SK-N-MC (cell line): ENCODE measurements around the gene SLC35F2.

Experiments
- DNase-seq: peaks from one replicate; pipeline ENCODE4 v3.0.0-alpha.2; 2011; ENCODE audit warnings: low read depth, low spot score
- H3K27ac ChIP-seq: fragments of 200-600 bp; sonication (generic); 2 replicates; pipeline ENCODE4 v1.5.1; 2016; ENCODE audit warnings: mixed run types
- H3K36me3 ChIP-seq: fragments of 200-600 bp; sonication (generic); 2 replicates; pipeline ENCODE4 v1.6.1; 2017; ENCODE audit warnings: antibody characterized with exemption, low read length, mixed read lengths; ENCODE audit not compliant: insufficient read depth
- H3K4me3 ChIP-seq: fragments of 200-600 bp; sonication (generic); 2 replicates; pipeline ENCODE4 v1.5.1; 2016
- H3K9ac ChIP-seq: fragments of 200-600 bp; sonication (generic); 2 replicates; pipeline ENCODE4 v1.8.0; 2017; ENCODE audit warnings: mixed run types, mixed read lengths; ENCODE audit not compliant: insufficient read length
- H3K9me3 ChIP-seq: fragments of 200-600 bp; sonication (generic); 2 replicates; pipeline ENCODE4 v1.6.1; 2017; ENCODE audit warnings: low read depth, mild to moderate bottlenecking, antibody characterized with exemption, low read length, moderate library complexity, mixed read lengths
- EZH2 ChIP-seq: fragments of 200-600 bp; sonication (generic); IDR thresholded peaks from one replicate; pipeline ENCODE4 v1.6.1; 2017; ENCODE audit warnings: antibody characterized with exemption
- FOXP2 ChIP-seq: optimal IDR thresholded peaks from 2 replicates; pipeline ENCODE3; 2011; ENCODE audit warnings: mild to moderate bottlenecking, moderate library complexity; ENCODE audit not compliant: insufficient read depth; ENCODE audit errors: extremely low read length, control extremely low read depth
- POLR2AphosphoS5 ChIP-seq: IDR thresholded peaks from 2 replicates; pipeline ENCODE4 v1.6.1; 2012; ENCODE audit warnings: mild to moderate bottlenecking, low read depth, low read length, borderline replicate concordance

SLC35F2 gene

DNA sequence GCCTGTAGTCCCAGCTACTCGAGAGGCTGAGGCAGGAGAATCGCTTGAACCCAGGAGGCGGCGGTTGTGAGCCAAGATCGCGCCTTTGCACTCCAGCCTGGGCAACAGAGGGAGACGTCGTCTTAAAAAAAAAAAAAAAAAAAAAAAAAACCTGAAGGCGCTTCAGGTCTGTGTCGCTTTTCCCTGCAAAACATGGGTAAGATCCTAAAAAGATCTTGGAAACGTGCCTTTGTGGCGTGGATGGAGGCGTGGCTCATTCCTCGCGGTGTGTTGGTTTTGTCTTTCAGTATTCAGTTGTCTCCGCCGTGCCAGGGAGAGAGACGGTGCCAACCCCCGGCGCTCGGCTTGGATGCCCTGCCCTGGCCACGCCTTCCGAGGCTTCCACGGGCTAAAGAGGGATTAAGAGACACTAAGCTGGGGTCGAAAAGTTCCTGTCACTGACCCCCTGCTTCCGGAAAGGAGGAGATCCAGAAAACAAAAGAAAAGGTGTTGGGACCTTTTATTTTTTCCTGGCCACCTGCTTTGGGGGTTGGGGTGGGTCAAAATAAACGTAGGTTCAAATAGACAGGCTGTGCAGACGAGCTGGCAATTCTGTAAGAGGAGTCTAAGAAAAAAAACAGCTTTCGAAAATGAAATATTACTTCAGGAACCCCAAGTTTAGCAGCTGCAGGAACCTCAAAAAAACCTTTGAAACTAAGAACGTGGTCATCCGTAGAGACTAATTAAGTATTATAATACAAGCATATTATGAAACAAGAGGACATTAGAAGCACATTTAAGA lies 1.1 kb upstream of the SLC35F2 start:
- DNase-seq: no peak
- no peaks in the 10 kb centered on the region for H3K36me3 ChIP-seq
- H3K27ac ChIP-seq: no peak overlapping the region
- TF ChIP-seq POLR2AphosphoS5: no peak
- TF ChIP-seq FOXP2: no peak
- no peak for TF ChIP-seq EZH2
- H3K9ac ChIP-seq: peak overlapping the region; percentile 49
- H3K9me3 ChIP-seq: no peaks in the 10 kb centered on the region
- peak overlapping the region; percentile 100 for H3K4me3 ChIP-seq

DNA sequence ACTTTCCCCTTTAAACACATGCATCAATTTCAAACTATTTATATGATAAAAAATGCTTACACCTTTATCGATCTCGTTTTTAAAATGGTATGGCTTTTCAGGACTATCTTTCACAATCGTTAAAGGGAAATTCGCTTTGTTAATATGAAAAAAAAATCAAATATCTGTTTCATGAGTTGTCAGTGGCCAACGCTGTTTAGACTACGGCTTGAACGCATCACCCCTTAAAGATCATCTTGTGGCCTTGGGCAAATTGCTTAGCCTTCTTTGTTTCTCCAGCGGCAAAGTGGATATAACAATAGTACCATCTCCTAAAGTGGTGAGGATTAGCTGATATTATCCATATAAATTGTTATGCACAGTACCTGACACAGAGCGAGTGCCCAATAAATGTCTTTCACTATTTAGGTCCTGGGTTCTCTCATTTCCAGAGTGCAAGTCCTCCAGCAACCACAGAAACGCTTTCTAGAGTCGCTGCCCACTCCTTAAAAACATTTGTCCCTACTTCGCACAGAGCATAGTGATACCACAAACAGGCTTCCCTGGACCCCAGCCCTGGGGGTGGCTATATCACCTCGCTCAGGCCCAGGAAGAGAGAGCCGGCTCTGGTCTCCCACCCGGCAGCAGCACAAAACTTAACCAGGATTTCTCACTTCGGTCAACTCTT lies 904 bp downstream of the SLC35F2 start:
- Histone ChIP-seq H3K4me3 (peak overlapping the region; percentile 100), H3K9ac (peak overlapping the region; percentile 74), H3K27ac (peak overlapping the region; percentile 82), H3K36me3 (no peaks in the 10 kb centered on the region), H3K9me3 (no peaks in the 10 kb centered on the region)
- DNase-seq: no peak
- TF ChIP-seq POLR2AphosphoS5 (no peak), EZH2 (no peak), FOXP2 (no peak)

DNA sequence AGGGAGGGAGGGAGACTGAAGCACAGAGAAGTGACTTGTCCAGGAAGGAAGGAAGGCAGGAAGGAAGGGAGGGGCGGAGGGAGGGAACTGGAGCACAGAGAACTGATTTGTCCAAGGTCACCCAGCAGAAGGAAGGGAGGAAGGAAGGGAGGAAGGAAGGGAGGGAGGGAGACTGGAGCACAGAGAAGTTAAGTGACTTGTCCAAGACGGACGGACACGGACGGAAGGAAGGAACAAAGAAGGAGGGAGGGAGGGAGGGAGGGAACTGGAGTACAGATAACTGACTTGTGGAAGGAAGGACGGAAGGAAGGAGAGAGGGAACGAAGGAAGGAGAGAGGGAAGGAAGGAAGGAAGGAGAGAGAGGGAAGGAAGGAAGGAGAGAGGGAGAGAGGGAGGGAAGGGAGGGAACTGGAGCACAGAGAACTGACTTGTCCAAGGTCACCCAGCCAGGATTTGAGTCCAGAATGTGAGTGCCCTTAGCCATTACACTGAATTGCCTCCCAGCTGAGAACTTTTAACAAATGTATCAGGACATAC lies 1.5 kb downstream of the SLC35F2 start:
- Histone ChIP-seq H3K9ac (peak overlapping the region; percentile 74), H3K27ac (peak overlapping the region; percentile 82), H3K4me3 (peak overlapping the region; percentile 100)

DNA sequence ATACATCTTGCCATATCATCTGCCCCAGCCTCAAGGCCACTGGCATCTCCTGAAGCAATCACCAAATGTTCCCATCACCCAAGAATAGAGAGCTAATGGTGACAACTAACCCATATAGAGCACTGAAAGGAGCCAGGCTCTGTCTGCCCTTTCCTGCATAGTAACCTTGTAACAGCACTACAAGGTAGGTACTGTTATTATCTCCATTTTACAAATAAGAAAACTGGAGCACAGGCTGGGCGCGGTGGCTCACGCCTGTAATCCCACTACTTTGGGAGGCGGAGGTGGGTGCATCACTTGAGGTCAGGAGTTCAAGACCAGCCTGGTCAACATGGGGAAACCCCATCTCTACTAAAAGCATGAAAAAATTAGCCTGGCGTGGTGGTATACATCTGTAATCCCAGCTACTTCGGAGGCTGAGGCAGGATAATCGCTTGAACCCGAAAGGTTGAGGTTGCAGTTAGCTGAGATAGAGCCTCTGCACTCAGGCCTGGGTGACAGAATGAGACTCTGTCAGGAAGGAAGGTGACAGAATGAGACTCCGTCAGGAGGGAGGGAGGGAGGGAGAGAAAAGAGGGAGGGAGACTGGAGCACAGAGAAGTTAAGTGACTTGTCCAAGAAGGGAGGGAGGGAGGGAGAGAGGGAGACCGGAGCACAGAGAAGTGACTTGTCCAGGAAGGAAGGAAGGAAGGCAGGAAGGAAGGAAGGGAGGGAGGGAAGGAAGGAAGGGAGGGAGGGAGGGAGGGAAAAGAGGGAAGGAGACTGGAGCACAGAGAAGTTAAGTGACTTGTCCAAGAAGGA lies 2.2 kb downstream of the SLC35F2 start:
- Histone ChIP-seq H3K4me3 (peak overlapping the region; percentile 100), H3K27ac (peak overlapping the region; percentile 82), H3K9ac (no peak overlapping the region), H3K9me3 (no peaks in the 10 kb centered on the region), H3K36me3 (no peaks in the 10 kb centered on the region)
- DNase-seq: no peak
- no peak for TF ChIP-seq POLR2AphosphoS5
- no peak for TF ChIP-seq EZH2
- no peak for TF ChIP-seq FOXP2

More for the DNA sequence above, 1.5 kb downstream of the SLC35F2 start:
- no peak for DNase-seq
- Histone ChIP-seq H3K9me3 (no peaks in the 10 kb centered on the region), H3K36me3 (no peaks in the 10 kb centered on the region)
- TF ChIP-seq EZH2: no peak
- TF ChIP-seq POLR2AphosphoS5: peak; percentile 54; the same call in 1 of the 2 replicates
- TF ChIP-seq FOXP2: no peak

DNA sequence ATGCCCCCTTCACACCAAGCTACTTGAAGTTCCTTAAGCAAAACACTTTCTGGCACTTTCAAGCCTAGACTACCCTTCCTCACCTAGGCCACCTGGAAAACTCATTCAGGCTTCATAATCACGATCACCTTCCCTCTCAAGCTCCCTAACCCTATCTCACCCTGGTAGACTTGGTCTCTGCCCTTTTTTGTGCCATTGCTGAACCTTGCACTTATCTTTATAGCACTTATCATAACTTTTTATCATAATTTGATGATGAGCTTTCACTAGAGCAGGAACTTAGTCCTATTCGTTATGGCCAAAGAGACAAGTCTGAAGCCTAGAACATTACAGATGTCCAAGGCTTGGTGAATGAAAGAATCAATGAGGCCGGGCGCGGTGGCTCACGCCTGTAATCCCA lies 5.5 kb downstream of the SLC35F2 start:
- H3K27ac ChIP-seq: no peak overlapping the region
- H3K4me3 ChIP-seq: no peak overlapping the region
- H3K9me3 ChIP-seq: no peaks in the 10 kb centered on the region
- no peak overlapping the region for H3K9ac ChIP-seq
- H3K36me3 ChIP-seq: no peaks in the 10 kb centered on the region
- TF ChIP-seq FOXP2 (no peak), POLR2AphosphoS5 (no peak), EZH2 (no peak)
- no peak for DNase-seq

DNA sequence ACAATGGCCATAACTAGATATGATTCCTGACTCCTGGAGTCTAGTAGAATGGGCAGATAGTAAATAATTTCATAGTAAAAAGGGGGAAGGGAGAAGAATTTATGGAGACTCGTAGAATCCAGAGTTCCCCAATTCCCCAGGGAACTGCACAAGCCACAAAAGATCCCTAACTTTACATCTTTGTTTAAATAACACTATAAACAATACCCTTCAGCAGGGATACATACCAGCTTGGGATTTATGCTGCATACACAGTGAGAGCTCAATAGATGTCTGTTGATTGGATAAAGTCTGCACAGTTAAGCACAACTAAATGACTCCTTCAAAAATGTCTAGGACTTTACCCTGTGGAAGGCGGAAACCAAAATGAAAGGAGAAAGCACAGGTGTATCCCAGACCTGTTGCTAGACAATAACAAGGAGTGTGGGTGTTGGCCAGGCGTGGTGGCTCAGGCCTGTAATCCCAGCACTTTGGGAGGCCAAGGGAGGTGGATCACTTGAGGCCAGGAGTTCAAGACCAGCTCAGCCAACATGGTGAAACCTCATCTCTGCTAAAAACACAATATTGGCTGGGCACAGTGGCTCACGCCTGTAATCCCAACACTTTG lies 6.8 kb downstream of the SLC35F2 start:
- 0 out of 2 replicates have a peak overlapping the region, but pooled peaks have one; percentile 25 for H3K27ac ChIP-seq
- no peak for TF ChIP-seq POLR2AphosphoS5
- TF ChIP-seq EZH2: no peak
- TF ChIP-seq FOXP2: no peak
- no peaks in the 10 kb centered on the region for H3K9me3 ChIP-seq
- H3K9ac ChIP-seq: no peak overlapping the region
- no peak overlapping the region for H3K4me3 ChIP-seq
- H3K36me3 ChIP-seq: no peaks in the 10 kb centered on the region
- no peak for DNase-seq

DNA sequence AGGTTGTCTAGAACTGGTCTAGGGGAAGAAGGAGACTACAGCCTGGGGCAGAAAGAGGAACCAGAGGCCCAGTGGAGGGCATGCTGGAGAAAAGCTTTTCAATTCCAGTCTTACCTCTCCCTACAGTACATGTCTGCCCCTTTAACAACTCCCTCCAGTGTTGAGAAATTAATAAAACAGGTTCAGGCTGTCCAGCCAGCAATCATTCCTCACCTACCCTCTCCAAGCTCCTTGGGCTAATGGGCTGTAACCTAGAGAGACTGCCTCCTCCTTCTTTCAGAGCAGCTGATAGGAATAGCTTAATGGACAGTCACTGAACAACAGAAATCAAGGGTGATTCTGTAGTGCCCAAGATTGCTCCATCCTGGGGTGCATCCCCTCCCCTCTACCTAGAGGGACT lies 8.8 kb downstream of the SLC35F2 start:
- H3K9ac ChIP-seq: no peak overlapping the region
- no peak overlapping the region for H3K27ac ChIP-seq
- no peaks in the 10 kb centered on the region for H3K9me3 ChIP-seq
- no peaks in the 10 kb centered on the region for H3K36me3 ChIP-seq
- no peak for TF ChIP-seq EZH2
- no peak for TF ChIP-seq FOXP2
- TF ChIP-seq POLR2AphosphoS5: no peak
- H3K4me3 ChIP-seq: no peak overlapping the region
- no peak for DNase-seq
